ENCODE results near the gene SDHB.

The SDHB gene

GRCh38 chr1:17053685-17054410 lies at the start of gene SDHB:
TSS of gene SDHB (minus strand) at chr1:17054032. CDS start at chr1:17054019, 13 bp downstream.
- DNase-seq (ENCODE audit: low read depth) = peak; percentile 99

GRCh38 chr1:17102232-17102631 lies 48.4 kb upstream of the SDHB start:
- no peak for DNase-seq (ENCODE audit: low read depth)

GRCh38 chr1:17101261-17101660 lies 47.4 kb upstream of the SDHB start:
- no peak for DNase-seq (ENCODE audit: low read depth)

- no peak for DNase-seq (ENCODE audit: low read depth)
Measured at GRCh38 chr1:17099616-17100340, 45.9 kb upstream of the SDHB start.

GRCh38 chr1:17098446-17099317 lies 44.9 kb upstream of the SDHB start:
- DNase-seq (ENCODE audit: low read depth) = no peak

GRCh38 chr1:17097787-17098186 lies 44.0 kb upstream of the SDHB start:
- DNase-seq (ENCODE audit: low read depth) = no peak

- no peak for DNase-seq (ENCODE audit: low read depth)
Measured at GRCh38 chr1:17097147-17097546, 43.3 kb upstream of the SDHB start.

GRCh38 chr1:17096584-17096983 lies 42.8 kb upstream of the SDHB start:
- no peak for DNase-seq (ENCODE audit: low read depth)

GRCh38 chr1:17095141-17095540 lies 41.3 kb upstream of the SDHB start:
- DNase-seq (ENCODE audit: low read depth) = no peak

- no peak for DNase-seq (ENCODE audit: low read depth)
Measured at GRCh38 chr1:17094664-17095063, 40.8 kb upstream of the SDHB start.

GRCh38 chr1:17093822-17094393 lies 40.1 kb upstream of the SDHB start:
- no peak for DNase-seq (ENCODE audit: low read depth)

GRCh38 chr1:17091252-17091651 lies 37.4 kb upstream of the SDHB start:
- no peak for DNase-seq (ENCODE audit: low read depth)

GRCh38 chr1:17089506-17089905 lies 35.7 kb upstream of the SDHB start:
- DNase-seq (ENCODE audit: low read depth) = no peak

- no peak for DNase-seq (ENCODE audit: low read depth)
Measured at GRCh38 chr1:17086751-17087150, 32.9 kb upstream of the SDHB start.

- DNase-seq (ENCODE audit: low read depth) = peak; percentile 47
Measured at GRCh38 chr1:17084787-17085186, 31.0 kb upstream of the SDHB start.

- no peak for DNase-seq (ENCODE audit: low read depth)
Measured at GRCh38 chr1:17082761-17083160, 28.9 kb upstream of the SDHB start.

- DNase-seq (ENCODE audit: low read depth) = no peak
Measured at GRCh38 chr1:17081439-17081838, 27.6 kb upstream of the SDHB start.

GRCh38 chr1:17080880-17081279 lies 27.0 kb upstream of the SDHB start:
- DNase-seq (ENCODE audit: low read depth) = no peak

GRCh38 chr1:17080085-17080759 lies 26.4 kb upstream of the SDHB start:
- DNase-seq (ENCODE audit: low read depth) = no peak

- DNase-seq (ENCODE audit: low read depth) = no peak
Measured at GRCh38 chr1:17078991-17079868, 25.4 kb upstream of the SDHB start.

Data from CMK (cell line).